ENCODE data around the gene SMPDL3B. TPM values are rescaled to one million over a fixed set of nuclear protein-coding genes. Genes with fewer than 3 reads are reported as not detected.

The SMPDL3B gene
- total and polyA plus RNA-seq, 3 donors from 2014 or later, result 2.1 to 2.7 (median 2.5) TPM

DNA sequence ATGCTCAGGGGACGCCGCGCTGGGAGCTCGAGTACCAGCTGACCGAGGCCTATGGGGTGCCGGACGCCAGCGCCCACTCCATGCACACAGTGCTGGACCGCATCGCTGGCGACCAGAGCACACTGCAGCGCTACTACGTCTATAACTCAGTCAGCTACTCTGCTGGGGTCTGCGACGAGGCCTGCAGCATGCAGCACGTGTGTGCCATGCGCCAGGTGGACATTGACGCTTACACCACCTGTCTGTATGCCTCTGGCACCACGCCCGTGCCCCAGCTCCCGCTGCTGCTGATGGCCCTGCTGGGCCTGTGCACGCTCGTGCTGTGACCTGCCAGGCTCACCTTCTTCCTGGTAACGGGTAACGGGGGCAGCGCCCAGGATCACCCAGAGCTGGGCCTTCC, 23.7 kb downstream of the SMPDL3B start:
- no peak for DNase-seq
- 85 to 96% methylated on average over 12 to 22 of the region's 26 CpGs for WGBS, 2 donors
- Histone ChIP-seq H3K27me3 (no peaks in the 10 kb centered on the region), H3K4me1 (peaks cover 10% of the 10 kb centered on the region), H3K27ac (no peak overlapping the region), H3K4me3 (no peak overlapping the region), H3K9me3 (no peaks in the 10 kb centered on the region), H3K36me3 (ENCODE audit: low read depth, missing control alignments) (no peaks in the 10 kb centered on the region)
- TF ChIP-seq, protein P1, sequence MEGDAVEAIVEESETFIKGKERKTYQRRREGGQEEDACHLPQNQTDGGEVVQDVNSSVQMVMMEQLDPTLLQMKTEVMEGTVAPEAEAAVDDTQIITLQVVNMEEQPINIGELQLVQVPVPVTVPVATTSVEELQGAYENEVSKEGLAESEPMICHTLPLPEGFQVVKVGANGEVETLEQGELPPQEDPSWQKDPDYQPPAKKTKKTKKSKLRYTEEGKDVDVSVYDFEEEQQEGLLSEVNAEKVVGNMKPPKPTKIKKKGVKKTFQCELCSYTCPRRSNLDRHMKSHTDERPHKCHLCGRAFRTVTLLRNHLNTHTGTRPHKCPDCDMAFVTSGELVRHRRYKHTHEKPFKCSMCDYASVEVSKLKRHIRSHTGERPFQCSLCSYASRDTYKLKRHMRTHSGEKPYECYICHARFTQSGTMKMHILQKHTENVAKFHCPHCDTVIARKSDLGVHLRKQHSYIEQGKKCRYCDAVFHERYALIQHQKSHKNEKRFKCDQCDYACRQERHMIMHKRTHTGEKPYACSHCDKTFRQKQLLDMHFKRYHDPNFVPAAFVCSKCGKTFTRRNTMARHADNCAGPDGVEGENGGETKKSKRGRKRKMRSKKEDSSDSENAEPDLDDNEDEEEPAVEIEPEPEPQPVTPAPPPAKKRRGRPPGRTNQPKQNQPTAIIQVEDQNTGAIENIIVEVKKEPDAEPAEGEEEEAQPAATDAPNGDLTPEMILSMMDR (IDR thresholded peaks at IDR 0.05), result no peak
- no peak for TF ChIP-seq POLR2A (IDR thresholded peaks at IDR 0.05)
- intact Hi-C loops (cut with DNase I; ENCODE audit: low total_unique reads), result no loop called here

DNA sequence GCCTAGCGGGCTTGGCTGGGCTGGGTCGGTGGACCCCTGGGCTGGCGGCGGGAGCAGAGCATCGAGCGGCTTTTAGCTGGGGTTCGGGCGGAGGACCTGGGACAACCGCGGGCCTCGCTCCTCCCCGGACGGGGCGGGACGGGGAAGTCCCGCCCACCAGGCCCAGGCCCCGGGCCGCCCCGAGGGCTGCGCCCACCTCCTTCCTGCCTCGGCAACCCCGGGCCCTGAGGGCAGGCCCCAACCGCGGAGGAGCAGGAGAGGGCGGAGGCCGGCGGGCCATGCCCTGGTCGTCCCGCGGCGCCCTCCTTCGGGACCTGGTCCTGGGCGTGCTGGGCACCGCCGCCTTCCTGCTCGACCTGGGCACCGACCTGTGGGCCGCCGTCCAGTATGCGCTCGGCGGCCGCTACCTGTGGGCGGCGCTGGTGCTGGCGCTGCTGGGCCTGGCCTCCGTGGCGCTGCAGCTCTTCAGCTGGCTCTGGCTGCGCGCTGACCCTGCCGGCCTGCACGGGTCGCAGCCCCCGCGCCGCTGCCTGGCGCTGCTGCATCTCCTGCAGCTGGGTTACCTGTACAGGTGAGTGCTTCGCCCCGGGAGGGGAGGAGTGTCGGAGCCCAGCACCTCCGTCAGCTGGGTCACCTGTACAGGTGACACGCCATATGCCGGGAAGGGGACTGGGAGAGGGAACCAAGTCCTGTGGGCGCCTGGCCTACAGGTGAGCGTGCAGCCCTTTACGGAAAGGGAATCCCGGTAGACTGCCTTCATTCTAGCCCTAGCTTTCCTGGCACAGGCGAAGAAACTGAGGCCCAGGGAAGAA, 25.2 kb downstream of the SMPDL3B start, which contains the start of gene XKR8:
TSS of gene XKR8 (plus strand) at position 182 of the 812 bp plus-strand sequence. CDS start at position 279, 97 bp downstream.
- H3K27me3 ChIP-seq, result no peaks in the 10 kb centered on the region

DNA sequence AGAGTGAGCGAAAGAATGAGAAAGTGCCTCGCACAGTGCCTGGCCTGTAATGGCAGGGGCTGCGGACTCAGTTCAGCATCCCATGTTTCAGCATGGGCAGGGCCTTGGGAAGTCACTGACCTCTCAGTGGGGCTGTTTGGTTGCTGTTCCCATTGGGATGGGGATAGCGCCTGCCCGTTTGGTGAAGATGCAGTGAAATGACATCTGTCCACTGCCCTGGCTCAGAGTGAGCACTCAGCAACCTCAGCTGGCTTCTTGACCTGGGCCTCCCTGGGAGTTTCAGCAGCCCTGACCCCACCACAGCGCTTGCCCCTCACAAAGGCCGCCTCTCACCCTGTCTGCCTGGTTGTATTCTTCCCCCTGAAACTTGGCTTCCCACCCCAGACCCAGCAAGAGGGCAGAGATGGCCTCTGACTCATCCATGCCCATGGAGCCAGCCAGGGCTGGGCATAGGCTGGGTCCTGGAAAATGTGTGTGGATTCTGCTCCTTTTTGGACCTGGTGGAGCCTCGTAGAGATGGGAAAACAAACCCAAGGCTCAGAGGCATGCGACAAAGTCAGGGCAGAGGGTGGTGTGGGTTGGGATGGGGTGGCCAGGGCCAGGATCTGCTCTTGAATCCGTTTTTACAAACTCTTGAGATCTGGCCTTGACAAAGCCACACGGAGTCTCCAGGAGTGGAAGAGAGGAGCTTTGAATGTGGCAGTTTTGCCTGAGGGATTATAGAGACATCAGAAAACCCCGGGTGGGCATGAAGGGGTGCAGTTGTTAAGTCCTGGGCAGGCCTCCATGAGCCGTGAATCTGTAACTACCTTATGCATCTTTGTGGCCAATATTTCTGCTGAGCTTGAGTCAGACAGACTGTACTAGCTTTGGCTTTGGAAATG, 26.2 kb downstream of the SMPDL3B start:
- Histone ChIP-seq H3K36me3 (ENCODE audit: low read depth, missing control alignments) (no peaks in the 10 kb centered on the region), H3K27me3 (no peaks in the 10 kb centered on the region), H3K9me3 (no peaks in the 10 kb centered on the region), H3K4me1 (peaks cover 10% of the 10 kb centered on the region), H3K27ac (peak overlapping the region in 1 of 2 donors; percentile 90), H3K4me3 (peak overlapping the region in 1 of 2 donors; percentile 77)
- 44 to 52% methylated on average over 8 to 13 of the region's 13 CpGs for WGBS, 2 donors
- no peak for DNase-seq
- no peak for TF ChIP-seq POLR2A (IDR thresholded peaks at IDR 0.05)
- TF ChIP-seq, protein P1 (IDR thresholded peaks at IDR 0.05), result no peak
- intact Hi-C loops (cut with DNase I; ENCODE audit: low total_unique reads), result no loop called here

More for the DNA sequence above, 25.2 kb downstream of the SMPDL3B start, which contains the start of gene XKR8:
- DNase-seq, result peak; percentile 79
- intact Hi-C loops (cut with DNase I; ENCODE audit: low total_unique reads), result no loop called here
- H3K4me1 ChIP-seq, result peaks cover 10% of the 10 kb centered on the region
- peak within 1 kb of the TSS; percentile 65 to 90 for H3K27ac ChIP-seq
- peak within 1 kb of the TSS; percentile 66 to 77 for H3K4me3 ChIP-seq
- WGBS, 2 donors, result 6 to 10% methylated on average over 6 to 32 of the region's 68 CpGs
- H3K36me3 ChIP-seq (ENCODE audit: low read depth, missing control alignments), result no peaks in the 10 kb centered on the region
- TF ChIP-seq POLR2A (IDR thresholded peaks at IDR 0.05), result no peak
- TF ChIP-seq, protein P1 (IDR thresholded peaks at IDR 0.05), result peak in 2 of 3 experiments; percentile 17 to 40
- H3K9me3 ChIP-seq, result no peaks in the 10 kb centered on the region

DNA sequence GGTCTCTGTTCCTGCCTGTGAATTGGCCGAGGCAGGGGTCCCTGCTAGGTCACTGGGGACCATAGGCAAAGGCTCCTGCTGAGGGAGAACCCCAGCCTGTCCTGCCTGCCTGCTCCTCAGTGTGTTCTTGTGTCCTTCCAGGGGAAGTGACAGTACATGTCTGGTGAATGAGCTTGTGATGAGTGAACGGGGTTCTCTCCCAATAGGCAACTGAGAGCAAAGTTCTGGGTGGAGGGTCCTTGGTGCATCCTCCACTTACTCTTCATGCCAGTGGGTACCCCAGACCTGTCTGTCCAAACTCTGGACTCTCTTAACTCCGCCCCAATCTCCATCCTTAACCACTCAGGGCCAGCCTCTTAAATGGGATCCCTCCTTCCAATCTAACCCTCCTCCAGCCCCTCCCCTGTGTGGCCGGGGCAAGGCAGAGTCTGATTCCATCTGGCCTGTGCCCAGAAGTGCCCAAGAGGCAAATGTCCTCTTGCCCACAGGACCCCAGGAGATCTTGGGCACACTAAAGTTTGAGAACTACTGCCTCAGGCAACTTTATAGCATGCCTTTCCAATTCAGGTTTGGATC, 26.9 kb downstream of the SMPDL3B start:
- WGBS, 2 donors, result 60 to 67% methylated on average over 4 of the region's 4 CpGs
- DNase-seq, result no peak
- H3K9me3 ChIP-seq, result no peaks in the 10 kb centered on the region
- H3K4me1 ChIP-seq, result peaks cover 10% of the 10 kb centered on the region
- no peaks in the 10 kb centered on the region for H3K36me3 ChIP-seq (ENCODE audit: low read depth, missing control alignments)
- TF ChIP-seq, protein P1 (IDR thresholded peaks at IDR 0.05), result no peak
- no peak for TF ChIP-seq POLR2A (IDR thresholded peaks at IDR 0.05)
- H3K27me3 ChIP-seq, result no peaks in the 10 kb centered on the region
- peak overlapping the region in 1 of 2 donors; percentile 90 for H3K27ac ChIP-seq
- H3K4me3 ChIP-seq, result no peak overlapping the region
- intact Hi-C loops (cut with DNase I; ENCODE audit: low total_unique reads), result no loop called here
